Colon (tissue), 2 donors: Measurements from ENCODE around the gene MAN1A1.
"Not testable (repeated sequence)": the region's sequence is repeated elsewhere in the genome, so short reads cannot be mapped to it uniquely, and the experiment has no call there.

Experiments
- FAIRE-seq: peaks from 2 replicates; lab custom pipeline; 2012; peaks lifted over from hg19 to GRCh38; lab: Jason Lieb, UNC
- donor health status: control.
- donor health status: control.

The MAN1A1 gene

DNA sequence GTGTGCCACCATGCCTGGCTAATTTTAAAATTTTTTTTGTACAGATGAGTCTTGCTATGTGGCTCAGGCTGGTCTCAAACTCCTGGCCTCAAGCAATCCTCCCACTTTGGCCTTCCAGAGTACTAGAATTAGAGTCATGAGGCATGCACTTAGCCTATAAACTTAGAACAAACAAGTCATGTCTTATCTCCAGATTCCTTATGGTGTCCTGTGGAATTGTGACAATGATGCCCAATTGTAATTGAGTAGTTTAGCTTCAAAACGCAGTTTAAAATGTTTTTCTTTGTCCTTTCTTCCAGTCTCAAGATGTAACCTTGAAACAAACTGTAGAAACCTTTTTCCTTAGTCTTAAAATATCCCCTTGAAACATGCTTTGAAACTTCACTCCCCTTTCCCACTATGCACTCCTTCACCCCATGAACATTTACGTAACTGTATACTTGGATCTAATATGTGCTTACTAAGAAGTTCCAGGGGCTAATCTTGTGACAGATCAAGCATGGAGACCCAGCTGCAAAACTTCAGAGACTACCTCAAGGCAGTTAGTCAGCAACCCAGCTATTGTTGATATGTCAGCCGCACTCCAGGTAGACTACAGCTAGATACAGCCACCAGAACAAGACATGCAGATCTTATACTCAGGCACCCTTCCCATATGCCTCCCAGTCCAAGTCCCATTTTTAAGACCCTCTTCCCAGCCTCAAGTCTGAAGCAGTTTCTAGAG, 46.2 kb downstream of the MAN1A1 start:
- no peak for FAIRE-seq

DNA sequence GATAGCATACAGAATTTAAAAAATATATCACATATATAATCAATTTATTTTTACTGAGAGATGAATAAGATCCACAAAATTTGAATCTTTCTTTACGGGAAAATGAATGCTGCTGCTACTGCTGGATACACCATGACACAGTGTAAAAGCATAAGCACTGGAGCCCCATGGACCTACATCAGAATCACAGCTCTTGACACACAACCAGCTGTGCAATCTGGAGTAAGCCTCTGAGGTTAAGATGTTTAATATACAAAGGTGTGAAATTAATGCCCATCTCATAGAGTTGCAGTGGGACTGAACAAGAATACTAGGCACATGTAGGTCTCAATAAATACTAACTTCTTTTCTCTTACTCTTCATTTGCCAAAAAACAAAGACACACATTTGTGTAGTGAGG, 48.1 kb downstream of the MAN1A1 start:
- no peak for FAIRE-seq

DNA sequence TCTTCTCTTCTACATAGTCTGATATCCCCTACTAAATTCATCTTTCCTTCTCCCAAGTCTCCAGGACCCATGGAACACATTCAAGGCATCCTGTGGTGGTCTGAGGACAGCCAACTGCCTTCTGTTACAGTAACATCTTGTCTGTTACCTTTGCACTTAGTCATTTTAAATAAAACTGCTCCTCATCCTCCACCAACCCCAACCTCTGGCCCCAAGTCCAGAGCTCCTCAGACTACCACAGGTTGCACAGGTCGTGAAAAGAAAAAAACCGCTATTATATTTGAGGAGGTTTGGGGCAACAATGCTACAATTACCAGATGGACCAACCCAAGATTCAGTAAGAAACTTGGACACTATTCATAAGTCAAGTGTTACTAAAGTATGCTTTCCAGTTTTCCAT, 49.9 kb downstream of the MAN1A1 start:
- FAIRE-seq = no peak

DNA sequence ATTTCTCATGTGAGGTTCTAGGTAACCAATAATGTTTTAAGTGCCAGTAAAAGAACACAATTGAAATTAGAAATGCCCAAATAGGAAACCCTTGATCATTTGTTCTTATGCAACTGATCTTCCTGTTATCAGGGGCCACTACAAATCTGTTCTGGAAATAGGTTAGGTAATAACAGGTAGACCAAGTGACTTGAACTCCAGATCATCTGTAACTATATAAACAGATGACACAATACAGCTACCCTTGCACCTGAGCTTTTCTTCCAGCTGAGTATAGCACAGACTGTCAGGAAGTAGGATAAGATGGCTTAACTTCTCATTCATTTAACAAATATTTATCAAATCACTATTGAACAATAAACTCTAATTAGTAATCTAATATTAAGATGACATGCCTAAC, 52.5 kb downstream of the MAN1A1 start:
- FAIRE-seq = no peak

GRCh38 chr6:119296036-119297035, 53.2 kb downstream of the MAN1A1 start:
- no peak for FAIRE-seq

DNA sequence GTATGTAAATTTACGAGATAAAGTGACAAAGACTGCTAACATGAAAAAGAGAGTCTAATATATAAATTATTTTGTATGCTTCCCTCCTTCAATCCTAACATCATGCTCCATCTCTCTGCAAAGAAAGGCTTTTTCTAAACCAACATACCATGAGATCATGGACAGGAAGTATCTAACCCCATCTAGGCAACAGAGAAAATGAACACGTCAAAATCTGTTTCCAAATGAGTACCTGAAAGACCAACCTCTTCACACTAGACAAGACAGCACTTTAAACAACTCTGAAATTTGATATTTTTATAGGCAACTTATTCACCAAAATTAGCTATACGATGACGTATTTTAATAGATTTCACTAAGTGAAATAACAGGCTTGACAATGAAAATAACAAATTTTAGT, 54.6 kb downstream of the MAN1A1 start:
- FAIRE-seq = no peak

- FAIRE-seq = not testable (repeated sequence)
These were observed 58.5 kb downstream of the MAN1A1 start for GRCh38 chr6:119291060-119291459.

- no peak for FAIRE-seq
These were observed 59.3 kb downstream of the MAN1A1 start for GRCh38 chr6:119290306-119290705.

DNA sequence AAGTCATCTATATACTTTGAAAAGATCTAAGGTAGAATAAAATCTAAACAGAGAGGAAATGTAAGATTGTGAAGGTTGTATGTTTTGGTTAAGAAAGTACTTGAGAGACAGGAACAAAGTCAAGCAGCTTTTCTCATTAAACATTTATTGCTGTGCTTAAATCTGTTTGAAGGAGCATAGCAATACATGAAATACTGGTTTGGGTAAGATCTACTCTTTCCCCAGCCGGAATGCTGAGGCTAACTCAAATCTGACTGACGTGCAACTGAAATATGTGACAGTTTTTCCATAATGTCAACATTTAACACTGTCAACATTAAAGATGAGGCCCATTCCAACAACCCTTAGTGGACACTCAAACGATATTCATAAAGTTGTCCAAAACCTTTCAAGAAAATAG, 59.9 kb downstream of the MAN1A1 start:
- no peak for FAIRE-seq

GRCh38 chr6:119285908-119286625, 63.5 kb downstream of the MAN1A1 start:
- FAIRE-seq = no peak

- FAIRE-seq = no peak
These were observed 64.6 kb downstream of the MAN1A1 start for GRCh38 chr6:119284861-119285521.

DNA sequence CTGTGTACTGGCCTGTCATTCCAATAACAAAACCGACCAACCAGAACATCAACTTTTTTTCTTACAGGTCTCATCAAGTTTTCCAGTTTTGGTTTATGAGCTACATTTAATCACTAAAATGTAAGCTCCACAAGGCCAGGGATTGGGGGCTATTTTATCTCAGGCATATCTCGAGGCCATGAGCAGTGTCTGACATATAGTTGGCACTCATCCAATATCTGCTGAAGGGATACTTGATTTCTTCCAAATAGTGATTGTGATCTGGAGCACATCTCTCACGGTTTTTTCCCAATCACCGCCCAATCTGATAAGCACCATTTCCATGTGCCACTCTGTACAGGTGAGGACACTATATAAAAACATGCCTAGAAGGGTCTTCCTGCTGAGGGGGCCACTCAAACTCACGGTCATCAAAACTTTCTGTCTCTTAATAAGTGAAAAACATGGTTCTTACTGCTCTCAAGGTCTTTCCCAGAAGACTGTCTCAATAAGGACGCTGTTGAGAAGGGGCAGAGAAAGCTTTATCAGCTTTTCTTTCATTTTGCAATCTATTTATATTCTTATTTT, 65.5 kb downstream of the MAN1A1 start:
- FAIRE-seq = no peak

GRCh38 chr6:119283214-119283613, 66.3 kb downstream of the MAN1A1 start:
- FAIRE-seq = no peak

GRCh38 chr6:119280668-119281067, 68.9 kb downstream of the MAN1A1 start:
- FAIRE-seq = no peak

DNA sequence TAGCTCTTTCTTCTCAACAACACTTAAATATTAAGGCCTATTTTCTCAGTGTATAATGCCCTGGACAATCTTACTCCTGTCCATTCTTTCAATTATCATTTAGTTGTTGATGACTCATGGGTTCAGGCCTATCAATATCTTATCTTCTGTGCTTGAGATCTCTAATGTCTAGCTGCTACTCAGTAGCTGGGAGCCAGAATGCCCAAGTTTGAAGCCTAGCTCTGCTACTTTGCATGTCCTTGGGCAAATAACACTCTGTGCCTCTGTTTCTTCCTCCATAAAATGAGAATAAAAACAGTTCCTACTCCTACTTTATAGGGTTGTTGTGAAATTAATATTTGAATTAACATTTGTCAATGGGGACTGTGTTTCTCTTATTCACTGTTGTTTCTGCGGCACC, 69.5 kb downstream of the MAN1A1 start:
- FAIRE-seq = no peak

GRCh38 chr6:119278625-119279024, 70.9 kb downstream of the MAN1A1 start:
- FAIRE-seq = no peak

DNA sequence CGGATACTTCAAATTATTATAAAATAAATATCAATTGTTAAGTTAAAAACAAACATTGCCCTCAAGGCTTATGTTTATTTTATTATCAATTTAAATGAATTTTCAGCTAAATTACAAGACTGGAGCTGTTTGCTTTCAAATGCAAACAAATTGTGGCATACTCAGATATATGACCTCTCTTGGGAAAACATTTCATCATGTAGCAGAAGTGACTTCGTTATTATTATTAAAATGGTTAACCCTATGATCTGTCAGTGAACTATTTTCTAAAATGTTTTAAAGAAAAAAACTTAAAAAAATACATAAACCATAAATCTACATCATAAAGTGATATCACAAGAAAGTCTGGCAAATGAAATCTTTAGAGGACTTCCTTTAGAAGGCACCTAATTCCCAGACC, 72.5 kb downstream of the MAN1A1 start:
- FAIRE-seq = no peak

- FAIRE-seq = no peak
These were observed 73.3 kb downstream of the MAN1A1 start for GRCh38 chr6:119276211-119276610.

DNA sequence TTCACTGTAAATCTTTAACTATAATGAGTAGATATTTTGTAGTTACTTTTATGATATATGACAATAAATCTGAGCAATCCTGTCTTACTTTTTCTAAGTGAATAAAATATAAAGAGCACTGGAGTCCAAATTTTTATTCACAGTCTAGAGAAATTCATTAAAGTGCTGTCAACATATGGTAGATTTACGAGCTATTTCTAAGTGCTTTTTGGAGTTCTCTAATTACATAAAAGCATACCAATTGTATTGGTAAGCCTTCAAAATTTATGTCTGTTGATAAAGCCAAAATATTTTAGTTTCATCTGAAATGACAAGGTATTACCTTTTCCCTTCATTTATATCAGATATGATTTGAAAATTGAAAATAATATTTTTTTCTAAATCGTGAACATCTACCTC, 75.4 kb downstream of the MAN1A1 start:
- peak; percentile 33 for FAIRE-seq

DNA sequence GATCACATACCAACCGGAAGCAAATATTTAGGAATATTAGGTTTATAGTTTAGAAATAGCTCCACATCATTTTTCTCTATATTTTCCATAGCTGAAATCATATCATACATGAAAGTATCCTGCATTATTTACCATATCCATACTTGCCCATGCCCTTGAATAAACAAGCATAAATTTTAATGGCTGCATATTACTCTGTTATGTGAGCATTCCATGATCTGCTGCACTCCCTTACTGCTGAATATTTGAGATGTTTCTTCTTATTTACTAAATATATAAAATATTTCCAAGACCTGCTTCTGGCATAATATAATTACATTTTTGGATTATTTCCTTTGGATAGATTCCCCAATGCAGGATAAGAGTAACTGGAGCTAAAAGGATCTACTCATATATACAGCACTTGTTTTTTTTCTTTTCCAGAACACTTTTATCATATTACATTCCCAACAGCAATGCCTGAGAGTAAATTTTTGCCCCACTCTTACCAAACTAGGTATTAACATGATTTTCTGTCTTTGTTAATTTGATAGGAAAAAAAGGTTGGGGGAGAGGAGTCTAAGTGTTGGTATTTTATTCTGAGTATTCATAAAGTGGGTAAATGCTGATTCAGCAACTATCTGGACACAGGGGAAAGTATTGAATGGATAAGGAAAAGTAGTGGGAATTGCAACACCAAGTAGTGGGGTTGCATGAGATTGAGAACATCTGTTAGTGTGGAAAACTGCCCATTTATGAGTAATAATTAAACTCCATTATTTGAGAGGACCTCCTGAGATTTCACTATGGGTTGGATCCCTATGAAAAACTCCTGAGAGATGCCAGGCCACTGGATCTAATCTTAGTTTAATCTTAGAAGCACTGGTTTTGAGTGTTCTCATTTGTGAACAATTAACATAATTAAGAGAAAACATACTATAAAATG, 76.0 kb downstream of the MAN1A1 start:
- FAIRE-seq = no peak

GRCh38 chr6:119270545-119270944, 79.0 kb downstream of the MAN1A1 start:
- FAIRE-seq = no peak
